GM21723 (cell line): ENCODE measurements around the gene OR13A1.
A peak's percentile ranks its signal among the peaks of the same experiment; 100 is the strongest.
"Not testable (repeated sequence)": the region's sequence is repeated elsewhere in the genome, so short reads cannot be mapped to it uniquely, and the experiment has no call there.

Source experiments
- ATAC-seq: cut with Tn5 transposase; IDR thresholded peaks from one replicate; pipeline ENCODE4 v1.9.1; 2021; ENCODE audit warnings: mild to moderate bottlenecking, moderate library complexity; ENCODE audit not compliant: unreplicated experiment

The OR13A1 gene, protein sequence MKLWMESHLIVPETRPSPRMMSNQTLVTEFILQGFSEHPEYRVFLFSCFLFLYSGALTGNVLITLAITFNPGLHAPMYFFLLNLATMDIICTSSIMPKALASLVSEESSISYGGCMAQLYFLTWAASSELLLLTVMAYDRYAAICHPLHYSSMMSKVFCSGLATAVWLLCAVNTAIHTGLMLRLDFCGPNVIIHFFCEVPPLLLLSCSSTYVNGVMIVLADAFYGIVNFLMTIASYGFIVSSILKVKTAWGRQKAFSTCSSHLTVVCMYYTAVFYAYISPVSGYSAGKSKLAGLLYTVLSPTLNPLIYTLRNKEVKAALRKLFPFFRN

DNA sequence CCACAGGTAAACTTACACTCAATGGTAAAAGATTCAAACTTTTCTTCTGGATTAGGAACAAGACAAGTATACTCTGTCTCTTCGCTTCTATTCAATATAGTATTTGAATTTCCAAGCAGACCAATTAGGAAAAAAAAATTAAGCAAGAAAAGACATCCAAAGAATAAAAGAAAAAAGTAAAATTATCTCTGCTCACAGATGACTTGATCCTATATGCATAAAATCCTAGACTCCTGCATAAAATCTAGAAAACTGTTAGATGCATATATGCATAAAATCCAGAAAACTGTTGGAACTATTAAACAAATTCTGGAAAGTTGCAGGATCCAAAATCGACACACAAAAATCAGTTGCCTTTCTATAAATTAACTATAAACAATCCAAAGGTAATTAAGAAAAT, at the start of gene OR13A1:
OR13A1 (minus strand) TSS at position 101 of the 400 bp plus-strand sequence. CDS start 11,186 bp downstream, outside the sequence.
- ATAC-seq = no peak

DNA sequence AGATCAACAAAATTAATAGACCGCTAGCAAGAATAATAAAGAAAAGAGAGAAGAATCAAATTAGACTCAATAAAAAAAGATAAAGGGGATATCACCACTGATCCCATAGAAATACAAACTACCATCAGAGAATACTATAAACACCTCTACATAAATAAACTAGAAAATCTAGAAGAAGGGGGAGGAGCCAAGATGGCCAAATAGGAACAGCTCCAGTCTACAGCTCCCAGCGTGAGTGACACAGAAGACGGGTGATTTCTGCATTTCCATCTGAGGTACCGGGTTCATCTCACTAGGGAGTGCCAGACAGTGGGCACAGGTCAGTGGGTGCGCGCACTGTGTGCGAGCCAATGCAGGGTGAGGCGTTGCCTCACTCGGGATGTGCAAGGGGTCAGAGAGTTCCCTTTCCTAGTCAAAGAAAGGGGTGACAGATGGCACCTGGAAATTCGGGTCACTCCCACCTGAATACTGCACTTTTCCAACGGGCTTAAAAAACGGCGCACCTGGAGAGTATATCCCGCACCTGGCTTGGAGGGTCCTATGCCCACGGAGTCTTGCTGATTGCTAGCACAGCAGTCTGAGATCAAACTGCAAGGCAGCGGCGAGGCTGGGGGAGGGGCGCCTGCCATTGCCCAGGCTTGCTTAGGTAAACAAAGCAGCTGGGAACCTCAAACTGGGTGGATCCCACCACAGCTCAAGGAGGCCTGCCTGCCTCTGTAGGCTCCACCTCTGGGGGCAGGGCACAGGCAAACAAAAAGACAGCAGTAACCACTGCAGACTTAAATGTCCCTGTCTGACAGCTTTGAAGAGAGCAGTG, 46.8 kb upstream of the OR13A1 start:
- ATAC-seq = not testable (repeated sequence)

DNA sequence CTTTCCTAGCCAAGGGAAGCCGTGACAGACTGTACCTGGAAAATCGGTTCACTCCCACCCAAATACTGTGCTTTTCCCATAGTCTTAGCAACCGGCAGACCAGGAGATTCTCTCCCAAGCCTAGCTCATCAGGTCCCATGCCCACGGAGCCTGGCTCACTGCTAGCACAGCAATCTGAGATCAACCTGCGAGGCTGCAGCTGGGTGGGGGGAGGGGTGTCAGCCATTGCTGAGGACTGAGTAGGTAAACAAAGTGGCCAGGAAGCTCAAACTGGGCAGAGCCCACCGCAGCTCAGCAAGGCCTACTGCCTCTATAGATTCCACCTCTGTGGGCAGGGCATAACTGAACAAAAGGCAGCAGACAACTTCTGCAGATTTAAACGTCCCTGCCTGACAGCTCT, 43.6 kb upstream of the OR13A1 start:
- ATAC-seq = not testable (repeated sequence)

DNA sequence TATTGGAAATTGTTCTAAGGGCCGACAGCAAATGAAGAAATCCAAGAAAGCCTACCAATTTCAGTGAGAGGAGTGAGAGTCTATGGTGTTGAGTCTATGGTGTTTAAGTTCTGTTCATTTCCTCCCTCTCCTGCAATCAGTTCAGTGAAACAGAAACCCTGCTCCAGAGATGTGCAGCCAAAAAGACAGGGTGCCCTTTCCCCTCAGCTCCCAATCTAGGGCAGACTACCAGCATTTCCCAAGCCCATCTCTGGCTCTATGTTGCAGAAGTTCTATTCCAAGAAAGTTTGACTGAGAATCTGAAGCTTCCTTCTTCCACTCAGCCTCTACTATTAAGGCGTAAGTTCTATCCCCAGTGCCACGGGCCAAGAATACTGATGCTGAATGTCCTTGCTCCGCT, 40.1 kb upstream of the OR13A1 start:
- ATAC-seq = no peak

DNA sequence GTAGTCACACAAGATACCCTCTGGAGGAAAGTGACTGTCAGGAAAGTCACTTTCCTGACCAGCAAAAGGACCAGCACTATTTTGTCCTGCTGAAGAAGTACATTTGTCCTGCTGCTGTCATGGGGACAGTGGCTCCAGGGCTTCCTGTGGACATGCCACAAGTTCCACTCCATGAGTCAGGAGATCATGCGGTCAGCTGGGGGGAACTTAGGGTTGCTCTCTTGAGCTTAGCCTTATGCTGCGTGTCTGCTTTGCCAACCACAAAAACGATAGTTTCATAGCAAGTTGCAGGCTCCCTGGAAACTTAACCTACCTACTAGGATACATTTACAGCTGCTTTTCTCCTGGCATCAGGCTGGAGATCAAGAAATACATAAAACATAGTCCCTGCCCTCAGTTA, 38.9 kb upstream of the OR13A1 start:
- ATAC-seq = no peak

DNA sequence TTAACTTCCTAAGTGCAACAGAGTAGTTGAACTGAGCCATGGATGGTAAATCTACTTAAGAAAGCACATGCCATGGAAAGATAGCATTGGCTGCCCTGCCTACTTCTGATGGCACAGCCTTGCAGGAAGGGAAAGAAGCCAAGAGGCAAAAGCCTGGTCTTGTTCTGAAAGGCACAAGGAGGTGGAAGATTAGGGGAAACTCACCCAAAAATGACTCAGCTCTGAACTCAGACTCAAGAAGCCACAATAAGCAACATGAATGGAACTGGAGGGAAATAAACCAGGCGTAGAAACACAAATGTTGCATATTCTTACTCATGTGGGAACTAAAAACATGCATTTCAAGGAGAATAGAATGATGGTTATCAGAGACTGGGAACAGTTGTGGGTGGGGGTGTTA, 37.8 kb upstream of the OR13A1 start:
- peak; percentile 41 for ATAC-seq

DNA sequence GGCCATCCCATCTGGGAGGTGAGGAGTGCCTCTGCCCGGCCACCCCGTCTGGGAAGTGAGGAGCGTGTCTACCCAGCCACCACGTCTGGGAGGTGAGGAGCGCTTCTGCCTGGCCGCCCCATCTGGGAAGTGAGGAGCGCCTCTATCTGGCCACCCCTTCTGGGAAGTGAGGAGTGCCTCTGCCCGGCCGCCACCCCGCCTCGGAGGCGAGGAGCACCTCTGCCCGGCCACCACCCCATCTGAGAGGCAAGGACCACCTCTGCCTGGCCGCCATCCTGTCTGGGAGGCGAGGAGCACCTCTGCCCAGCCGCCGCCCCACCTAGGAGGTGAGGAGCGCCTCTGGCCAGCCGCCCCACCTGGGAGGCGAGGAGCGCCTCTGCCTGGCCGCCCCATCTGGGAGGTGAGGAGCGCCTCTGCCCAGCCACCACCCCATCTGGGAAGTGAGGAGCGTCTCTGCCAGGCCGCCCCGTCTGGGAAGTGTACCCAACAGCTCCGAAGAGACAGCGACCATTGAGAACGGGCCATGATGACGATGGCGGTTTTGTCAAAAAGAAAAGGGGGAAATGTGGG, 32.9 kb upstream of the OR13A1 start:
- ATAC-seq = not testable (repeated sequence)

DNA sequence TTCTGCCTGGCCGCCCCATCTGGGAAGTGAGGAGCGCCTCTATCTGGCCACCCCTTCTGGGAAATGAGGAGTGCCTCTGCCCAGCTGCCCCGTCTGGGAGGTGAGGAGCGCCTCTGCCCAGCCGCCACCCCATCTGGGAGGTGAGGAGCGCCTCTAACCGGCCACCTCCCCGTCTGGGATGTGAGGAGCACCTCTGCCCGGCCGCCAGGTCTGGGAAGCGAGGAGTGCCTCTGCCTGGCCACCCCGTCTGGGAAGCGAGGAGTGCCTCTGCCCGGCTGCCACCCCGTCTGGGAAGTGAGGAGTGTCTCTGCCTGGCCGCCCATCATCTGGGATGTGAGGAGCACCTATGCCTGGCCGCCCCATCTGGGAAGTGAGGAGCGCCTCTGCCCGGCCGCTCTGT, 32.1 kb upstream of the OR13A1 start:
- ATAC-seq = not testable (repeated sequence)

DNA sequence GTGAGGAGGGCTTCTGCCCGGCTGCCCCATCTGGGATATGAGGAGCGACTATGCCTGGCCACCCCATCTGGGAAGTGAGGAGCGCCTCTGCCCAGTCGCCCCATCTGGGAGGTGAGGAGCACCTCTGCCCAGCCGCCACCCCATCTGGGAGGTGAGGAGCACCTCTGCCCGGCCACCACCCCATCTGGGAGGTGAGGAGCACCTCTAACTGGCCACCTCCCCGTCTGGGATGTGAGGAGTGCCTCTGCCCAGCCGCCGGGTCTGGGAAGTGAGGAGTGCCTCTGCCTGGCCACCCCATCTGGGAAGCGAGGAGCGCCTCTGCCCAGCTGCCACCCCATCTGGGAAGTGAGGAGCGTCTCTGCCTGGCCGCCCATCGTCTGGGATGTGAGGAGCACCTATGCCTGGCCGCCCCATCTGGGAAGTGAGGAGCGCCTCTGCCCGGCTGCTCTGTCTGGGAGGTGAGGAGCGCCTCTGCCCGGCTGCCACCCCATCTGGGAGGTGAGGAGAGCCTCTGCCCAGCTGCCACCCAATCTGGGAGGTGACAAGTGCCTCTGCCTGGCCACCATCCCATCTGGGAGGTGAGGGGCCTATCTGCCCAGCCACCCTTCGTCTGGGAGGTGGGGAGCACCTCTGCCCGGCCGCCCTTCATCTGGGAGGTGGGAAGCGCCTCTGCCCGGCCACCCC, 31.4 kb upstream of the OR13A1 start:
- not testable (repeated sequence) for ATAC-seq

DNA sequence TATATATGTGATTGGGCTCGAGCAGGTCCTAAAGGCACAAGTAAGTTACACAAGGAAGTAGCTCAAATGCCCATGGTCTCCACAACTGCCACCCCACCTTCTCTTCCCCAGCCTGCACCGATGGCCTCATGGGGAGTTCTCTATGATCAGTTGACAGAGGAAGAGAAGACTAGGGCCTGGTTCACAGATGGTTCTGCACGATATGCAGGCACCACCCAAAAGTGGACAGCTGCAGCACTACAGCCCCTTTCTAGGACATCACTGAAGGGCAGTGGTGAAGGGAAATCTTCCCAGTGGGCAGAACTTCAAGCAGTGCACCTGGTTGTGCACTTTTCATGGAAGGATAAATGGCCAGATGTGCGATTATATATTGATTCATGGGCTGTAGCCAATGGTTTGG, 25.0 kb upstream of the OR13A1 start:
- not testable (repeated sequence) for ATAC-seq

DNA sequence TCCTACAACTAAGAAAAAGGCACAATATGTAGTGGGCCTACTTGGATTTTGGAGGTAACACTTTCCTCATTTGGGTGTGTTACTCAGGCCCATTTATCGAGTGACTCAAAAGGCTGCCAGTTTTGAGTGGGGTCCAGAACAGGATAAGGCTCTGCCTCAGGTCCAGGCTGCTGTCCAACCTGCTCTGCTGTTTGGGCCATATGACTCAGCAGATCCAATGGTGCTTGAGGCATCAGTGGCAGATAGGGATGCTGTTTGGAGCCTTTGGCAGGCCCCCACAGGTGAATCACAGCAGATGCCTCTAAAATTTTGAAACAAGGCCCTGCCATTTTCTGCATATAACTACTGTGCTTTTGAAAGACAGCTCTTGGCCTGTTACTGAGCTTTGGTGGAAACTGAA, 24.5 kb upstream of the OR13A1 start:
- no peak for ATAC-seq

DNA sequence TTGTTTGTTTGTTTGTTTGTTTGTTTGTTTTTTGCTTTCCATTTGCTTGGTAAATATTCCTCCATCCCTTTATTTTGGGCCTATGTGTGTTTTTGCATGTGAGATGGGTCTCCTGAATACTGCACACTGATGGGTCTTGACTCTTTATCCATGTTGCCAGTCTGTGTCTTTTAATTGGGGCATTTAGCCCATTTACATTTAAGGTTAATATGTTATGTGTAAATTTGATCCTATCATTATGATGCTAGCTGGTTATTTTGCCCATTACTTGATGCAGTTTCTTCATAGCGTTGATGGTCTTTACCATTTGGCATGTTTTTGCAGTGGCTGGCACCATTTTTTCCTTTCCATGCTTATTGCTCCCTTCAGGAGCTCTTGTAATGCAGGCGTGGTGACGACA, 16.4 kb upstream of the OR13A1 start:
- not testable (repeated sequence) for ATAC-seq

DNA sequence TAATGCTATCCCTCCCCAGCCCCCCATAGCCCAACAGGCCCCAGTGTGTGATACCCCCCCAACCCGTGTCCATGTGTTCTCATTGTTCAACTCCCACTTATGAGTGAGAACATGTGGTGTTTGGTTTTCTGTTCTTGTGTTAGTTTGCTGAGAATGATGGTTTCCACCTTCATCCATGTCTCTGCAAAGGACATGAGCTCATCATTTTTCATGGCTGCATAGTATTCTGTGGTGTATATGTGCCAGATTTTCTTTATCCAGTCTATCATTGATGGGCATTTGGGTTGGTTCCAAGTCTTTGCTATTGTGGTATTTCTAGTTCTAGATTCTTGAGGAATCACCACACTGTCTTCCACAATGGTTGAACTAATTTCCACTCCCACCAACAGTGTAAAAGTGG, 11.5 kb upstream of the OR13A1 start:
- not testable (repeated sequence) for ATAC-seq

DNA sequence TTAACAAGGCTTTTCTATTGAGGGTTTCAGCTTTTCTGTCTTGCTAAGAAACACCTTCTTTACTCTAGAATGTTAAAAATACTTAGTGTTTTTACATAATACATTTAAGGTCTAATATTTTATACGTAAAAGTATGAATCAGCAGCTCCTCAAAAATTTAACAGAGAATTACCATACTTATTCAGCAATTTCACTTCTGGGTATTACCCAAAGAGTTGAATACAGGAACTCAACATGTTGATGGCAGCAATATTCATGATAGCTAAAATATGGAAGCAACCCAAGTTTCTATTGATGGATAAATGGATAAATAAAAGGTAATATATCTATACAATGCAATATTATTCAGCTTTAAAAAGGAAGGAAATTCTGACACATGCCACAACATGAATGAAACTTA, 9.7 kb upstream of the OR13A1 start:
- no peak for ATAC-seq

DNA sequence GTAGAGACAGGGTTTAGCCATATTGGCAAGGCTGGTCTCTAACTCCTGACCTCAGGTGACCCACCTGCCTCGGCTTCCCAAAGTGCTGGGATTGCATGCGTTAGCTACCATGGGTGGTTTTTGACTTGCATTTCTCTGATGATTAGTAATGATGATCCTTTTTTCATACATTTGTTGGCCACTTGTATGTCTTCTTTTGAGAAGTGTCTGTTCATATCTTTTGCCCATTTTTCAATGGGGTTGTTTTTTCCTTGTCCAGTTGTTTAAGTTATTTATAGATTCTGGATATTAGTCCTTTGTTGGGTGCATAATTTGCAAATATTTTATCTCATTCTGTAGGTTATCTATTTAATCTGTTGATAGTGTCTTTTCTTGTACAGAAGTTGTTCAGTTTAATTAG, 4.3 kb upstream of the OR13A1 start:
- ATAC-seq = no peak

DNA sequence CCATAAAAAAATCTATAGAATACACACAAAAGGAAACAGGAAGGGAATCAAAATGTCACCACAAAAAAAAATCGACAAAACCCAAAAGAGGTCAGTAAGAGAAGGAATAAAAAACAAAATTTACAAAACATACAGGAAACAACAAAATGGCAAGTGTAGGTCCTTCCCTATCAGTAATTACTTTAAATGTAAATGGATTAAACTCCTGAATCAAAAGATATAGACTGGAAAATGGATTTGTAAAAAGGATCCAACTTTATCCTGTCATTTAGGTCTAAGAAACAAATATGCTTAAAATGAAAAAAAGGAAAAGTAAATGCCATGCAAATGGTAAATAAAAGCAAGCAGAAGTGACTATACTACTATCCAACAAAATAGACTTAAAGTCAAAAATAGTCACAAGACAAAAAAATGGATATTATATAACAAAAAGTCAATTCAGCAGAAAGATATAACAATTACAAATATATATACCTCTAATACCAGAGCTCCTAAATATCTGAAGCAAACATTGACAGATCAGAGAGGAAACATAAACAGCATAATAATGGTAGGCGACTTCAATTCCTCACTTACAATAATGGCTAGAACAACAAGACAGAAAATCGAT, 2.0 kb downstream of the OR13A1 start:
- no peak for ATAC-seq

DNA sequence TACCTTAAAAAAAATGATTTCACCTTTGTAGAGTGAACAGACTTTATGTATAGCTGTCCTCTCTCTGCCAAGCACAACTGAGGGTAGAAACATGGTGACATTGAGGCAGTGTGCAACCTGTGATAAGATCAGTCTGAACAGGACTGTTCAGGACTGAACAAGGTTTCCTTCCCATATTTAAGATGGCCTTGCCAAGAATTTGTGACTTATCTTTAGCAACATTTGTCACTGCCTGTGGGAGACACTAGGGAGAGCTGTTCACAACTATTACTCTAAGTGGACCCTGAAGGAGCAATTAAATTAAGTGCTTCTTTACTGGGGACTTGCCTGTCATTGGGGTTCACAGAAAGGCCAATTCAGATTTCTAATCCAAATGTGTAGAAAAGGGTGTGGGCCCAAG, 6.7 kb downstream of the OR13A1 start:
- no peak for ATAC-seq

DNA sequence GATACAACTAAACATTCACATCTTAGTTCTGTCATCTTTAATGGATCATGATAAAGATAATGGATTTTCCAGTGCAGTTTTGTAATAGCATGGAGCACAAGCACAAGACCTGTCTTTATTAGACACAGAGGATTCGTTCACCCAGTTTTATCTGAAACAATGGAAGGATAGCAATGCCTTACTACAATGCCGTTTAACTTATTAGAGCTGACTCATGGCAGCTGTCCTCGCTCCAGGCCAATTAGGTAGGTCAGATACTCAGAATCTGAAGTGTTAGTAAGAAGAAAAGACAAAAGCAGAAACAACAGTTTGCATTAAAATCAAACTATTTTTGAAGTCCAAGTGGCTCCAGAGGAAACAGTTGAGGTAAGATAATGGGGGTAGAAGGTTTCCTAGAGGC, 12.8 kb downstream of the OR13A1 start:
- no peak for ATAC-seq

DNA sequence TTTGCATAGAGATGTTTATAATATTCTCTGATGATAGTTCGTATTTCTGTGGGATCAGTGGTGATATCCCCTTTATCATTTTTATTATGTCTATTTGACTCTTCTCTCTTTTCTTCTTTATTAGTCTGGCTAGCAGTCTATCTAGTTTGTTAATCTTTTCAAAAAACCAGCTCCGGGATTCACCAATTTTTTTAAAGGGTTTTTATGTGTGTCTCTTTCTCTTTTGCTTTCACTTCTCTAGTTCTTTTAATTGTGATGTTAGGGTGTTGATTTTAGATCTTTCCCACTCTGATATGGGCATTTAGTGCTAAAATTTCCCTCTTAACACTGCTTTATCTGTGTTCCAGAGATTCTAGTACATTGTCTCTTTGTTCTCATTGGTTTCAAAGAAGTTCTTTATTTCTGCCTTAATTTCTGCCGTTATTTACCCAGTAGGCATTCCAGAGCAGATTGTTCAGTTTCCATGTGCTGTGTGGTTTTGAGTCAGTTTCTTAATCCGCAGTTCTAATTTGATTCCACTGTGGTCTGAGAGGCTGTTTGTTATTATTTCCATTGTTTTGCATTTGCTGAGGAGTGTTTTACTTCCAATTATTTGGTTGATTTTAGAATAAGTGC, 17.0 kb downstream of the OR13A1 start:
- ATAC-seq = not testable (repeated sequence)

DNA sequence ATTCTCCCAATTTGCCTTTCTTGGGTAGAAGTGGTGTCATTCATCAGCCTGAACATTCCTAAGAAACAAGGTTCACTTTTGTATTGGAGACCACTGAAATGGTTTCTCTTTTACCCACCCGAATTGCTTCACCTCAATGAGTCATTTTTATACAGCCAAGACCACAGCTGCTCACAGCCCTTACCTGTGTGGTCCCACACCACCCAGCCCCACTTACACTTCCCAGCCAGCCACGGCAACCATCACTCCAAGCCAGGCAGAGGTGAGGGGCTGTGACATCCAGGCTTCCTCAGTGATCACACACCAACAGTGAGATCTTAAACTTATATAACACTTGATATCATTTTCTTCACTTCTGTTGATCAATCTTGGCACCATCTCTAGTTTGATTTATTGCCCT, 20.7 kb downstream of the OR13A1 start:
- ATAC-seq = no peak
